ENCODE measurements around the gene TSPEAR. TPM values are rescaled to one million over a fixed set of nuclear protein-coding genes. Genes with fewer than 3 reads are reported as not detected.

The TSPEAR gene
- total and polyA plus RNA-seq, 2 of the 13 experiments (the other 11 are each of a cell fraction or from before 2014, with no cell fraction given), result 0.07 to 0.32 TPM

GRCh38 chr21:44460441-44460755 lies 251.0 kb downstream of the TSPEAR start (continued):
- TF ChIP-seq NFAT5 (CRISPR knock-in tag; IDR thresholded peaks at IDR 0.05) (no peak), EEA1 (CRISPR knock-in tag; IDR thresholded peaks at IDR 0.05; ENCODE audit: borderline replicate concordance) (no peak)

GRCh38 chr21:44459712-44460440 lies 251.5 kb downstream of the TSPEAR start:
- ATAC-seq (no peak), FAIRE-seq (no peak), DNase-seq (ENCODE audit: low spot score) (no peak)
- TF ChIP-seq, protein P1, sequence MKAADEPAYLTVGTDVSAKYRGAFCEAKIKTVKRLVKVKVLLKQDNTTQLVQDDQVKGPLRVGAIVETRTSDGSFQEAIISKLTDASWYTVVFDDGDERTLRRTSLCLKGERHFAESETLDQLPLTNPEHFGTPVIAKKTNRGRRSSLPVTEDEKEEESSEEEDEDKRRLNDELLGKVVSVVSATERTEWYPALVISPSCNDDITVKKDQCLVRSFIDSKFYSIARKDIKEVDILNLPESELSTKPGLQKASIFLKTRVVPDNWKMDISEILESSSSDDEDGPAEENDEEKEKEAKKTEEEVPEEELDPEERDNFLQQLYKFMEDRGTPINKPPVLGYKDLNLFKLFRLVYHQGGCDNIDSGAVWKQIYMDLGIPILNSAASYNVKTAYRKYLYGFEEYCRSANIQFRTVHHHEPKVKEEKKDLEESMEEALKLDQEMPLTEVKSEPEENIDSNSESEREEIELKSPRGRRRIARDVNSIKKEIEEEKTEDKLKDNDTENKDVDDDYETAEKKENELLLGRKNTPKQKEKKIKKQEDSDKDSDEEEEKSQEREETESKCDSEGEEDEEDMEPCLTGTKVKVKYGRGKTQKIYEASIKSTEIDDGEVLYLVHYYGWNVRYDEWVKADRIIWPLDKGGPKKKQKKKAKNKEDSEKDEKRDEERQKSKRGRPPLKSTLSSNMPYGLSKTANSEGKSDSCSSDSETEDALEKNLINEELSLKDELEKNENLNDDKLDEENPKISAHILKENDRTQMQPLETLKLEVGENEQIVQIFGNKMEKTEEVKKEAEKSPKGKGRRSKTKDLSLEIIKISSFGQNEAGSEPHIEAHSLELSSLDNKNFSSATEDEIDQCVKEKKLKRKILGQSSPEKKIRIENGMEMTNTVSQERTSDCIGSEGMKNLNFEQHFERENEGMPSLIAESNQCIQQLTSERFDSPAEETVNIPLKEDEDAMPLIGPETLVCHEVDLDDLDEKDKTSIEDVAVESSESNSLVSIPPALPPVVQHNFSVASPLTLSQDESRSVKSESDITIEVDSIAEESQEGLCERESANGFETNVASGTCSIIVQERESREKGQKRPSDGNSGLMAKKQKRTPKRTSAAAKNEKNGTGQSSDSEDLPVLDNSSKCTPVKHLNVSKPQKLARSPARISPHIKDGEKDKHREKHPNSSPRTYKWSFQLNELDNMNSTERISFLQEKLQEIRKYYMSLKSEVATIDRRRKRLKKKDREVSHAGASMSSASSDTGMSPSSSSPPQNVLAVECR (CRISPR knock-in tag; IDR thresholded peaks at IDR 0.05; ENCODE audit: borderline replicate concordance), result no peak
- TF ChIP-seq ATAD3A (CRISPR knock-in tag; IDR thresholded peaks at IDR 0.05), result no peak
- TF ChIP-seq ZSCAN21 (CRISPR knock-in tag; IDR thresholded peaks at IDR 0.05; ENCODE audit: borderline replicate concordance), result no peak
- TF ChIP-seq ZNF782 (CRISPR knock-in tag; IDR thresholded peaks at IDR 0.05; ENCODE audit: borderline replicate concordance), result no peak
- TF ChIP-seq, protein P2, sequence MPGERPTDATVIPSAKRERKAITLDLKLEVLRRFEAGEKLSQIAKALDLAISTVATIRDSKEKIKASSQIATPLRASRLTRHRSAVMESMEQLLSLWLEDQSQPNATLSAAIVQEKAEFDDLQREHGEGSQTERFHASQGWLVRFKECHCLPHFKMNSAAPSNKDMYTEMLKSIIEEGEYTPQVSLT (CRISPR knock-in tag; IDR thresholded peaks at IDR 0.05; ENCODE audit: borderline replicate concordance, low read depth), result no peak
- no peak for TF ChIP-seq ZNF263 (CRISPR knock-in tag; IDR thresholded peaks at IDR 0.05)
- no peak for TF ChIP-seq GTF2F1 (IDR thresholded peaks at IDR 0.05; ENCODE audit: low read length)
- no peaks in the 10 kb centered on the region; a peak in 2 of 5 replicates for H3K36me3 ChIP-seq (replicated peaks in 1 of 2; ENCODE audit: control insufficient read depth in 1 of 2, insufficient read depth in 2 of 2, low read length in 2 of 2)
- H3K9ac ChIP-seq (ENCODE audit: insufficient read depth, low read depth, low read length), result no peak overlapping the region
- H3K79me2 ChIP-seq (ENCODE audit: insufficient read depth, low read length), result peaks cover 18% of the 10 kb centered on the region
- CTCF ChIA-PET (ENCODE audit: low intra/inter-chr PET ratio, low total read pairs), result no interaction called here
- H3K27ac ChIP-seq (ENCODE audit: extremely low read length, insufficient read depth, low read length), result peak overlapping the region; percentile 85
- WGBS (ENCODE audit: low lambda C conversion rate), result 92% methylated on average over 10 of the region's 14 CpGs
- BruUV-seq (replicated peaks), result no TSS peak
- intact Hi-C loops (cut with micrococcal nuclease; ENCODE audit: unreplicated experiment), result loop anchor here (5.0 kb wide), 1 partner anchor 123 kb away; the partner anchor contains the start of gene CFAP410
- H3K4me2 ChIP-seq (ENCODE audit: low read depth, low read length), result no peak overlapping the region; the same call in 1 of the 2 replicates
- no peaks in the 10 kb centered on the region for H4K20me1 ChIP-seq (ENCODE audit: insufficient read depth, low read length)
- no peaks in the 10 kb centered on the region for H3K9me3 ChIP-seq (ENCODE audit: low read length)
- H3K4me3 ChIP-seq (replicated peaks in 1 of 3; ENCODE audit: insufficient read depth in 1 of 3, low read depth in 2 of 3, low read length in 3 of 3), result no peak overlapping the region; a peak in 1 of 6 replicates
- POLR2A ChIA-PET, result no interaction called here
- H3K27me3 ChIP-seq (ENCODE audit: control insufficient read depth in 1 of 2, insufficient read depth in 2 of 2, low read length in 2 of 2), result no peaks in the 10 kb centered on the region
- in situ Hi-C loops (cut with HindIII; ENCODE audit: extremely low pct_ligation_motif_present, low pct_unique_long_range_greater_than_20kb), result no loop called here
- peaks cover 66% of the 10 kb centered on the region for H3K4me1 ChIP-seq (ENCODE audit: insufficient read depth, low read length)
- no peak overlapping the region for H2AFZ ChIP-seq (ENCODE audit: low read length)
